Nephron progenitor cell (in vitro differentiated cells): ENCODE data around the gene SNAI3.

Source experiments
- DNase-seq: peaks from one replicate; pipeline ENCODE4 v3.0.0; 2021
- H3K27ac Mint-ChIP-seq: 2 replicates; pipeline ENCODE4 v1.8.0; 2021; ENCODE audit warnings: mild to moderate bottlenecking, moderate library complexity, mixed read lengths
- H3K27me3 Mint-ChIP-seq: 2 replicates; pipeline ENCODE4 v1.8.0; 2021; ENCODE audit warnings: mild to moderate bottlenecking, low read depth, mixed read lengths; ENCODE audit not compliant: poor library complexity
- H3K36me3 Mint-ChIP-seq: 2 replicates; pipeline ENCODE4 v1.8.0; 2021; ENCODE audit warnings: low read depth, mixed read lengths
- H3K4me1 Mint-ChIP-seq: 2 replicates; pipeline ENCODE4 v1.8.0; 2021; ENCODE audit warnings: mixed read lengths
- H3K4me3 Mint-ChIP-seq: 2 replicates; pipeline ENCODE4 v1.8.0; 2021; ENCODE audit warnings: mild to moderate bottlenecking, moderate library complexity, mixed read lengths
- H3K9me3 Mint-ChIP-seq: 2 replicates; pipeline ENCODE4 v1.8.0; 2021; ENCODE audit warnings: mild to moderate bottlenecking, moderate library complexity, mixed read lengths
- CTCF ChIP-seq: fragments of 200-600 bp; sonication (generic); IDR thresholded peaks from 2 replicates; pipeline ENCODE4 v1.5.0; 2021; ENCODE audit warnings: antibody characterized with exemption

Gene SNAI3

GRCh38 chr16:88628512-88628974 is 57.8 kb downstream of the SNAI3 start:
- H3K4me3 Mint-ChIP-seq: no peak overlapping the region
- H3K27ac Mint-ChIP-seq: no peak overlapping the region
- peak; percentile 44 for TF ChIP-seq CTCF
- no peaks in the 10 kb centered on the region for H3K9me3 Mint-ChIP-seq
- peaks cover 35% of the 10 kb centered on the region for H3K36me3 Mint-ChIP-seq
- peaks cover 3% of the 10 kb centered on the region for H3K27me3 Mint-ChIP-seq
- H3K4me1 Mint-ChIP-seq: no peaks in the 10 kb centered on the region
- peak; percentile 45 for DNase-seq
